GM10248 (cell line): ENCODE measurements around the gene HYCC2.
A peak's percentile ranks its signal among the peaks of the same experiment; 100 is the strongest.
"Not testable (repeated sequence)": the region's sequence is repeated elsewhere in the genome, so short reads cannot be mapped to it uniquely, and the experiment has no call there.

ENCODE experiments used
- CTCF ChIA-PET: fragments of 300-600 bp; sonication (Branson Sonifier 250); formaldehyde crosslinking; extraction: SDS; loops from one replicate; lab custom pipeline; 2021; ENCODE audit warnings: antibody characterized with exemption; lab: Yijun Ruan, JAX
- POLR2A ChIA-PET: fragments of 350-650 bp; sonication (Branson Sonifier 250); formaldehyde crosslinking; extraction: SDS; loops from one replicate; lab custom pipeline; 2020; ENCODE audit warnings: antibody characterized with exemption; lab: Yijun Ruan, JAX
- DNase-seq: peaks from one replicate; pipeline ENCODE4 v3.0.0; 2012; ENCODE audit errors: extremely low spot score
- CTCF ChIP-seq: IDR thresholded peaks from 2 replicates; pipeline ENCODE4 v1.5.1; 2012; ENCODE audit warnings: mild to moderate bottlenecking, low read depth; ENCODE audit errors: extremely low read depth, missing control alignments, control extremely low read depth

HYCC2 gene

GRCh38 chr2:201074996-201075395, 3.5 kb upstream of the HYCC2 start:
- ChIA-PET POLR2A (no interaction called here), CTCF (interaction anchor here (1.5 kb wide), 1 partner anchor 157 kb away, joined by 3 read pairs; no protein-coding TSS in a partner anchor)
- TF ChIP-seq CTCF, result no peak
- no peak for DNase-seq

- ChIA-PET CTCF (interaction anchor here (1.2 kb wide), 1 partner anchor 159 kb away, joined by 3 read pairs; no protein-coding TSS in a partner anchor), POLR2A (no interaction called here)
- no peak for DNase-seq
- TF ChIP-seq CTCF, result no peak
Measured at GRCh38 chr2:201073071-201073470, 1.6 kb upstream of the HYCC2 start.

- DNase-seq, result no peak
- no peak for TF ChIP-seq CTCF
- POLR2A ChIA-PET, result no interaction called here
- CTCF ChIA-PET, result interaction anchor here (0.7 to 8.7 kb wide), 5 partner anchors 9 to 168 kb away, joined by 3 to 126 read pairs (median 3); no protein-coding TSS in a partner anchor
Measured at GRCh38 chr2:201072201-201072530, 695 bp upstream of the HYCC2 start.

GRCh38 chr2:201070948-201071478, 458 bp downstream of the HYCC2 start:
- ChIA-PET POLR2A (no interaction called here), CTCF (interaction anchor here (0.7 to 8.7 kb wide), 13 partner anchors 15 to 362 kb away, joined by 3 to 126 read pairs (median 5); partner anchors contain the start of gene ORC2)
- no peak for TF ChIP-seq CTCF
- peak; percentile 22 for DNase-seq

GRCh38 chr2:201064797-201065329, 6.6 kb downstream of the HYCC2 start:
- DNase-seq, result no peak
- CTCF ChIA-PET, result interaction anchor here (0.7 to 8.7 kb wide), 8 partner anchors 8 to 160 kb away, joined by 3 to 126 read pairs (median 4); partner anchors contain the start of gene ORC2
- POLR2A ChIA-PET, result no interaction called here
- no peak for TF ChIP-seq CTCF

- DNase-seq, POLR2A ChIA-PET: not testable (repeated sequence)
- CTCF ChIA-PET, result interaction anchor here (1.6 to 1.8 kb wide), 2 partner anchors 101 to 158 kb away, joined by 5 read pairs; partner anchors contain the start of gene ORC2
Measured at GRCh38 chr2:201063516-201063915, 8.0 kb downstream of the HYCC2 start.
